GM10248 (cell line): ENCODE results near the gene VENTX.

Experiments used
- CTCF ChIA-PET: fragments of 300-600 bp; sonication (Branson Sonifier 250); formaldehyde crosslinking; extraction: SDS; loops from one replicate; lab custom pipeline; 2021; ENCODE audit warnings: antibody characterized with exemption; lab: Yijun Ruan, JAX
- POLR2A ChIA-PET: fragments of 350-650 bp; sonication (Branson Sonifier 250); formaldehyde crosslinking; extraction: SDS; loops from one replicate; lab custom pipeline; 2020; ENCODE audit warnings: antibody characterized with exemption; lab: Yijun Ruan, JAX
- DNase-seq: peaks from one replicate; pipeline ENCODE4 v3.0.0; 2012; ENCODE audit errors: extremely low spot score
- TF ChIP-seq, protein P1 (sequence below): IDR thresholded peaks from 2 replicates; pipeline ENCODE4 v1.5.1; 2012; ENCODE audit warnings: mild to moderate bottlenecking, low read depth; ENCODE audit errors: extremely low read depth, missing control alignments, control extremely low read depth

Gene VENTX

DNA sequence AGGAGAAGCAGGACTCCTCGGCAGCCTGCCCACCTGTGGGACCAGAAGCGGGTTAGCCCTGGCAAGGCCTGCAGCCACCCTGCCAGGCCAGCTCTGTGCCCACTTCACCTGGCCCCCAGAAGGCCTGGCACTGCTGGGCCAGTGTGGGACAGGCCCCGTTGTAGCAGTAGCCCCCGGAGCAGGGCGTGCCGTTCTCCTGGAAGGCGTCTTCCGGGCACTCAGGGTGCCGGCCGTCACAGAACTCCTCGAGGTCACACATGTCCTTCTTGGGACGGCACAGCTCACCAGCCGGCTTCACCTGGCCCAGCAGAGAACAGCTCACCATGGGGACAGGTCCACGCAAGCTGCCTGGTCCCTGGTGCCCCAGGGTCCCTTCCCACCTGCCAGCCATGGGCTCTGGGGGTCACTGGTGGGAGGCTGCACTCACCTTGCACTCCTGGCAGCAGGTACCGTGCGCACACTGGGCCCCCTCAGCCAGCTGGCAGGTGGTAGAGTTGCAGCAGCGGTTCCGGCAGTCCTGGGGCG is 33.2 kb downstream of the VENTX start:
- no peak for DNase-seq
- TF ChIP-seq, protein P1, sequence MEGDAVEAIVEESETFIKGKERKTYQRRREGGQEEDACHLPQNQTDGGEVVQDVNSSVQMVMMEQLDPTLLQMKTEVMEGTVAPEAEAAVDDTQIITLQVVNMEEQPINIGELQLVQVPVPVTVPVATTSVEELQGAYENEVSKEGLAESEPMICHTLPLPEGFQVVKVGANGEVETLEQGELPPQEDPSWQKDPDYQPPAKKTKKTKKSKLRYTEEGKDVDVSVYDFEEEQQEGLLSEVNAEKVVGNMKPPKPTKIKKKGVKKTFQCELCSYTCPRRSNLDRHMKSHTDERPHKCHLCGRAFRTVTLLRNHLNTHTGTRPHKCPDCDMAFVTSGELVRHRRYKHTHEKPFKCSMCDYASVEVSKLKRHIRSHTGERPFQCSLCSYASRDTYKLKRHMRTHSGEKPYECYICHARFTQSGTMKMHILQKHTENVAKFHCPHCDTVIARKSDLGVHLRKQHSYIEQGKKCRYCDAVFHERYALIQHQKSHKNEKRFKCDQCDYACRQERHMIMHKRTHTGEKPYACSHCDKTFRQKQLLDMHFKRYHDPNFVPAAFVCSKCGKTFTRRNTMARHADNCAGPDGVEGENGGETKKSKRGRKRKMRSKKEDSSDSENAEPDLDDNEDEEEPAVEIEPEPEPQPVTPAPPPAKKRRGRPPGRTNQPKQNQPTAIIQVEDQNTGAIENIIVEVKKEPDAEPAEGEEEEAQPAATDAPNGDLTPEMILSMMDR = no peak
- ChIA-PET POLR2A (no interaction called here), CTCF (no interaction called here)

DNA sequence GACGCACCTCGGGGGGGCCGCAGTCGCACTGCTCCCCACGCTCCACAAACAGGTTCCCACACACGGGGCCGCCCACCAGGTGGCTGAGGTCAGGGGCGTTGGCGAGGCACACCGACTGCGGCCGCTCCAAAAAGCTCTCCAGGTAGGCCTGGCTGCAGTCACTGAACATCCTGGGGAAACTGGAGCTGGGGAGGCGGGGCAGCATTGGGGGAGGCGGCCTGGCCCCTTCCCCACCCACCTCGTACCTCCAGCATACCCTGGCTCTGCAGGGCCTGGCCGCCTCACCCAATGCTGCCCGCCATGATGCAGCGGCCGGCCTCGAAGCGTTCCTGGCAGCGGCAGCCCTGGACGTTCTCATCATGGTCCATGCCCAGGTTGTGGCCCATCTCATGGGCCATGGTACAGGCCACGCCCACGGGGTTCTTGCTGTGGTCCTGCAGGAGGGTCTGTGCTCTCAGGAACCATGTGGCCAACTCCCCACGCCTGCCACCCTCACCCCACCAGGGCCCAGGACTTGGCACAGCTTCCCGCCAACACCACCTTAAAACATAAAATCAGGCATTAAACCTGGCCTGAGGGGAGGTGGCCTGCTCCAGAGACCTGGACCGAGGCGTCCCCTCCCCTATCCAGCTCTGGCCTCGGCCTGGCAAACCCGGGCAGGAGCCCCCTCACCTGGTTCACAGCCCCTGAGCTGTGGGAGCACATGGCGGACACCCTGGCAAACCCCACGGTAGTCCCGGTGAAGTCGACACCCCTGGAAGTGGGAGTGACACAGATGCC is 34.1 kb downstream of the VENTX start:
- CTCF ChIA-PET = interaction anchor here (1.7 kb wide), 1 partner anchor 32 kb away, joined by 4 read pairs; no protein-coding TSS in a partner anchor
- TF ChIP-seq, protein P1 = no peak
- no peak for DNase-seq
- POLR2A ChIA-PET = no interaction called here

DNA sequence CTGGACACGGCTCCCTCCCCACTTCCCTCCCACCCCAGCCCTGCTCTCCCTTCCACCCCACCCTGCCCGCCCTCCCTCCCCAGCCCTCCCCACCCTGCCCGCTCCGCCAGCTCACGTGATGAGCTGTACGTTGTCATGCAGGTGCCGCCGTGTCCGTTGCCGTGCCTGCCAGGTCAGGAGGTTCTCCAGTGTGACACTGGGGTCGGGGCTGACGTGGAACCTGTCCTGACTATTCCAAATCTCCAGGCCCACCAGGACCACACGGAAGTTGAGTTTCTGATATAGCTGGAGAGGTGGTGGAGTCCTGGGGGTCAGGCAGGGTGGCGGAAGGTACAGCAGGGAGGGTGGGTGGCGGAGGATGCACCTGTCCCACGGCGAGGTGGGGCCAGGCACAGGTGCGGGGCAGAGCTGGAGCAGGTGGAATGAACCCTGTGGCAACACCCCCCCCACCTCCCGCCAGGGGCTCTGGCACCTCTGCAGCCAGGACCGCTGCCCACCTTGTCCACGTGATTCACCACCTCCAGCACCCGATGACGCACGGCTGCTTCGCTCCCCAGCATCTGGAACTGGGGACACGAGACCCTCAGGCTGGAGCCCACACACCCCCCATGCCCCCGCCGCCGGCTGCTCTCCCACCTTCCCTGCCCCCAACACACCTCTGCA is 34.8 kb downstream of the VENTX start:
- POLR2A ChIA-PET = no interaction called here
- CTCF ChIA-PET = interaction anchor here (1.7 kb wide), 1 partner anchor 32 kb away, joined by 4 read pairs; no protein-coding TSS in a partner anchor
- TF ChIP-seq, protein P1 = no peak
- no peak for DNase-seq

DNA sequence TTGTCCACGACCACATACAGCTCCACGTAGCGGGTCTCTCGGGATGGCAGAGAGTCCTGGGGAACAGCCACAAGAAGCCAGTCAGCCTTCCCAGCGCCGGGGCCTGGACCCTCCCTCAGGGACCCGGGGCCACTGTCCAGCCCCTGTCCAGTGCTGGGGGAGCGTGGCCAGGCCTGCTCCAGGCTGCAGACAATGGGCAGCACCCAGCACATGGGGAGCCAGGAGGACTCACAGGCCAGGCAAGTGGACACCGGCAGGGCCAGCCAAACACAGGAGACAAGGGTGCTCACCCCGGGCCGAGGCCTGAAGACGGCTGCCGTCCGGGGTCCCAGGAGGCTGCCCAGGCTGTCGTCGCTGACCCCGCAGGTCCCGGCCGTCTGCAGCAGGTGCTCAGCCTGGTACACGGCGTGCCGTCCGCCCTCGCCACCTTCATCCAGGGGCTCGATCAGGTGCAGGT is 35.3 kb downstream of the VENTX start:
- TF ChIP-seq, protein P1 = no peak
- ChIA-PET CTCF (interaction anchor here (1.7 kb wide), 1 partner anchor 31 kb away, joined by 4 read pairs; no protein-coding TSS in a partner anchor), POLR2A (no interaction called here)
- no peak for DNase-seq

DNA sequence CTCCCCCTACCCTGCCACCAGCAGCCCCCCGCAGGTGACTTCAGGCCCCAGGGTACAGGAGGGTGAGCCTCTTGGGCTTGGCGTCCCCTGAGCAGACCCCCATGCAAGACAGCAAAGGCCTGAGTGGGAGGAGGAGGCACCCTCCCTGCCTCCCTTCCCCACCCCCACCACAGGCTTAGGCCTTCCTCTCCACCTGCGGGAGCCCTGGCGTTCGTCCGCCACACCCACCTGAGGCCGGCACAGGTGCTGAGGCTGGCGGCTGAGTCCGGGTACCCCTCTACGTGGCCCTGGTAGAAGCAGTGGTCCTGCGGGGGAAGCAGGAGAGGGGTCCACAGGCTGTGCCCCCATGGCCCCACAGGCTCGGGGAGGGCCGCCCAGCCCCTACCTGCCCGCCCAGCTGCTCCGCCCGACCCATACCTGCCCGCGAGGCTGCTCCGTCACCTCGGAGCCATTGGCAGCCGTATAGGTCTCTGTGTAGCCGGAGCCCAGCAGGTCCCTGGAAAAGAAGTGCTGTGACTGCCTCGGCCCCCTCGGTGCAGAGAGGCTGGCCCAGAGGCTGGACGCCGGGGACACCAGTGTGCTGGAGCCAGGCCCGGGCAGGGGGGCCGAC is 36.0 kb downstream of the VENTX start:
- ChIA-PET POLR2A (no interaction called here), CTCF (interaction anchor here (1.7 to 2.6 kb wide), 2 partner anchors 31 to 33 kb away, joined by 4 to 16 read pairs; no protein-coding TSS in a partner anchor)
- no peak for DNase-seq
- TF ChIP-seq, protein P1 = no peak
